A673 (cell line): ENCODE measurements around the gene YES1.

Experiments
- CTCF ChIP-seq: fragments of 300-800, 200-600 bp; sonication (generic); conservative IDR thresholded peaks from 2 replicates; pipeline ENCODE4 v1.5.1; 2017; ENCODE audit warnings: low read depth, mild to moderate bottlenecking, antibody characterized with exemption, low read length, moderate library complexity, mixed read lengths
- EZH2 ChIP-seq: fragments of 200-600 bp; sonication (generic); IDR thresholded peaks from 2 replicates; pipeline ENCODE4 v1.6.1; 2017; ENCODE audit warnings: borderline replicate concordance, low read depth, mild to moderate bottlenecking, mixed read lengths, antibody characterized with exemption, low read length; ENCODE audit not compliant: poor library complexity, severe bottlenecking

DNA sequence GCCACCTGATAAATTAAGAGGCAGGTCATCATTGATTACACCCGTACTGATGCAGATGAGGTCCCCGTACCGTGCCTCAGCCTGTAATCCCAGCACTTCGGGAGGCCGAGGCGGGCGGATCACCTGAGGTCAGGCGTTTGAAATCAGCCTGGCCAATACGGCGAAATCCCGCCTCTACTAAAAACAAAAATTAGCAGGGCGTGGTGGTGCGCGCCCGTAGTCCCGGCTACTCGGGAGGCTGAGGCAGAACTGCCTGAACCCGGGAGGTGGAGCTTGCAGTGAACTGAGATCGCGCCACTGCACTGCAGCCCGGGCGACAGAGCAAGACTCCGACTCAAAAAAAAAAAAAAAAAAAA, 98.9 kb downstream of the YES1 start:
- TF ChIP-seq CTCF (no peak), EZH2 (no peak)
